Activated CD4-positive, alpha-beta T cell treated with anti-CD3 and anti-CD28 coated beads, Interleukin-2, Interleukin-4, amounts not matched to agents 100 ng/mL and 50 ng/mL, durations not matched to agents 16 hours and 8 hours (primary cell): ENCODE measurements around the gene STAM2.
"Not testable (repeated sequence)": the region's sequence is repeated elsewhere in the genome, so short reads cannot be mapped to it uniquely, and the experiment has no call there.

Experiments used
- DNase-seq: peaks from one replicate; pipeline ENCODE4 v3.0.0-alpha.2; 2020; ENCODE audit warnings: low spot score

Gene STAM2

GRCh38 chr2:152172201-152172785, 3.3 kb downstream of the STAM2 start:
- DNase-seq = not testable (repeated sequence)

- no peak for DNase-seq
Observed at GRCh38 chr2:152171718-152172117, 3.8 kb downstream of the STAM2 start.

- DNase-seq = not testable (repeated sequence)
Observed at GRCh38 chr2:152169158-152169557, 6.4 kb downstream of the STAM2 start.

GRCh38 chr2:152167470-152167869, 8.1 kb downstream of the STAM2 start:
- DNase-seq = not testable (repeated sequence)

- DNase-seq = no peak
Observed at GRCh38 chr2:152167065-152167464, 8.5 kb downstream of the STAM2 start.

- DNase-seq = peak; percentile 4
Observed at GRCh38 chr2:152166633-152167032, 8.9 kb downstream of the STAM2 start.

- DNase-seq = no peak
Observed at GRCh38 chr2:152165780-152166179, 9.8 kb downstream of the STAM2 start.

- no peak for DNase-seq
Observed at GRCh38 chr2:152165306-152165705, 10.3 kb downstream of the STAM2 start.

GRCh38 chr2:152163669-152164068, 11.9 kb downstream of the STAM2 start:
- not testable (repeated sequence) for DNase-seq

- no peak for DNase-seq
Observed at GRCh38 chr2:152162141-152162540, 13.4 kb downstream of the STAM2 start.

GRCh38 chr2:152161598-152161997, 14.0 kb downstream of the STAM2 start:
- no peak for DNase-seq

GRCh38 chr2:152160378-152160777, 15.2 kb downstream of the STAM2 start:
- DNase-seq = not testable (repeated sequence)

- DNase-seq = no peak
Observed at GRCh38 chr2:152157253-152157652, 18.3 kb downstream of the STAM2 start.

GRCh38 chr2:152155209-152155608, 20.4 kb downstream of the STAM2 start:
- DNase-seq = no peak

- DNase-seq = no peak
Observed at GRCh38 chr2:152154462-152154861, 21.1 kb downstream of the STAM2 start.

GRCh38 chr2:152134488-152135280, 40.9 kb downstream of the STAM2 start:
- peak; percentile 75 for DNase-seq

- DNase-seq = no peak
Observed at GRCh38 chr2:152132306-152132705, 43.3 kb downstream of the STAM2 start.

- DNase-seq = no peak
Observed at GRCh38 chr2:152127628-152128027, 47.9 kb downstream of the STAM2 start.

- DNase-seq = no peak
Observed at GRCh38 chr2:152126664-152127063, 48.9 kb downstream of the STAM2 start.

GRCh38 chr2:152122161-152122560, 53.4 kb downstream of the STAM2 start:
- no peak for DNase-seq

- no peak for DNase-seq
Observed at GRCh38 chr2:152120430-152120829, 55.1 kb downstream of the STAM2 start.

- no peak for DNase-seq
Observed at GRCh38 chr2:152115952-152116351, 59.6 kb downstream of the STAM2 start.

- DNase-seq = no peak
Observed at GRCh38 chr2:152114366-152114765, 61.2 kb downstream of the STAM2 start.

GRCh38 chr2:152107140-152107539, 68.4 kb downstream of the STAM2 start:
- DNase-seq = not testable (repeated sequence)
